Activated CD4-positive, alpha-beta T cell treated with anti-CD3 and anti-CD28 coated beads, Interleukin-10, Interleukin-2, amounts not matched to agents 100 ng/mL and 50 ng/mL, durations not matched to agents 16 hours and 8 hours (primary cell): ENCODE results near the gene CHIT1.
"Not testable (repeated sequence)": the region's sequence is repeated elsewhere in the genome, so short reads cannot be mapped to it uniquely, and the experiment has no call there.

Experiments used
- DNase-seq: peaks from one replicate; pipeline ENCODE4 v3.0.0-alpha.2; 2020

CHIT1 gene

DNA sequence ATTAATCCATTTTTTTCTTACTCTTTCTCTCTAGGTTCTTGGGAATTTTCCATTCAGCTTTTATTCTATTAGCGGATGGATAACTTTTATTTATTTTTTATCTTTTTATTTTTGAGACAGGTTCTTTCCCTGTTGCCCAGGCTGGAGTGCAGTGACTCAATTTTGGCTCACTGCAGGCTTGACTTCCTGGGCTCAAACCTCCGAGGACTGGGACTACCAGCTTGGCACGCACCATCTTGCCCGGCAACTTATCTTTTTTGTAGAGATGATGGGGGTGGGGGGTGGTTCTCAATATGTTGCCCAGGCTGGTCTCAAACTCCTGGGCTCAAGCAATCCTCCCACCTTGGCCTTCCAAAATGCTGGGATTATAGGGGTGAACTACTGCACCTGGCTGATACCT is 36.1 kb upstream of the CHIT1 start:
- DNase-seq: no peak

DNA sequence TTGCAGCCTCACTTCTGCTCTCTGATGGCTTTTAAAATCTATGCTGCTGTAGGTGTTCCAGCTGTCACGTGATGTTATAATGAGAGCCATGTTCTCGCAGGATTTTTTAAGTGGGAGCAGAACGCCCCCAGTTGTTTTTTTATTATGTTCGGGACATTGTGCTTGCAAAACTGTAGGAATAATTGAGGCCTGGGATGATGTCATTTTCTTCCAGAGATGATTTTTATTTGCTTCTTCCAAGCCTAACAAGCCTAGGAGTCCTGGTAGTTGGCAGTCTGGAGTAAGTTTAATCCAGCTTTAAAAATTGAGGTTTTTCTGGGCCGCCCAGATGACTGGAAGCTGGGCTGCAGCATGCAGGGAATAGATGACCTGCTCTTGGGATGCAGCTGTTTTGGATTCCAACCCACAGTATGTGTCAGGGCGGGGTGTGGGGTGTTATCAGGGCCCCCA is 34.6 kb upstream of the CHIT1 start:
- no peak for DNase-seq

- no peak for DNase-seq
These were observed 34.0 kb upstream of the CHIT1 start for GRCh38 chr1:203263496-203263895.

GRCh38 chr1:203256636-203257035 is 27.2 kb upstream of the CHIT1 start:
- DNase-seq: not testable (repeated sequence)

GRCh38 chr1:203254782-203255181 is 25.3 kb upstream of the CHIT1 start:
- DNase-seq: not testable (repeated sequence)

GRCh38 chr1:203252678-203253077 is 23.2 kb upstream of the CHIT1 start:
- DNase-seq: no peak

- no peak for DNase-seq
These were observed 22.0 kb upstream of the CHIT1 start for GRCh38 chr1:203251466-203251865.

DNA sequence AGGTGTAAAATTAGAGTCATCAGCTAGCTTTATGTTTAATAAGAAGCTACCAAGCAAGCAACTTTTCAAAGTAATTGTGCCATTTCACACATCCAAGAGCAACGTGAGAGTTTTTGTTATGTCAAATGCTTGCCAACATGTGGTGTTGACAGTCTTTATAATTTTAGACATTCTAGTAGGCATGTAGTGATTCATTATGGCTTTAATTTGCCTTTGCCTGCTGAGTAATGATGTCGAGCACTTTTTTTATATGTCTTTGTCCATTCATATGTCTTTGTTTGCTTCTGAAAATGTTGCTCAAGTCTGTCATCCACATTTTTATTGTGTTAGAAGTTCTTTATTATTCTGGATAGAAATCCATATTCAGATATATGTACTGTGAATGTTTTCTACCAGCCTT is 21.4 kb upstream of the CHIT1 start:
- DNase-seq: no peak

DNA sequence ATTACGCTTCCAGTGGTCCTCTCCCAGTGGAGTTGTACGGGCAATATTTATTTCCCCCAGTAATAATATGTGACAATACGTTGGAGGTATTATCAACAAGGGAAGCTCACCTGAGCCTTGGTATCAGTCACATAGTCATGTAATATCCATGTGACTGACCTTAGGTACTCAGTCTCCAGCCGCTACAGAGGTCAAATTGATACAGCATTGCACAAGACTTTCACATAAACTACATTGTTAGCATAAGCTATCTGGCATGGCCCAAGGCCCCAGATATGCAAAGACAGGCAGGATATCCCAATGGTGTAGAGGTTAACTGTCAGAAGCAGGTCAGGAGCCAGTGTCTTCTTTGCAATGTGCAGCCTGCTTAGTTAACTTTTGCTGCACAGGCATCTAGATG is 15.3 kb upstream of the CHIT1 start:
- DNase-seq: no peak

GRCh38 chr1:203241708-203242107 is 12.2 kb upstream of the CHIT1 start:
- not testable (repeated sequence) for DNase-seq

- DNase-seq: no peak
These were observed 10.2 kb upstream of the CHIT1 start for GRCh38 chr1:203239526-203240305.

GRCh38 chr1:203239081-203239480 is 9.6 kb upstream of the CHIT1 start:
- DNase-seq: no peak

DNA sequence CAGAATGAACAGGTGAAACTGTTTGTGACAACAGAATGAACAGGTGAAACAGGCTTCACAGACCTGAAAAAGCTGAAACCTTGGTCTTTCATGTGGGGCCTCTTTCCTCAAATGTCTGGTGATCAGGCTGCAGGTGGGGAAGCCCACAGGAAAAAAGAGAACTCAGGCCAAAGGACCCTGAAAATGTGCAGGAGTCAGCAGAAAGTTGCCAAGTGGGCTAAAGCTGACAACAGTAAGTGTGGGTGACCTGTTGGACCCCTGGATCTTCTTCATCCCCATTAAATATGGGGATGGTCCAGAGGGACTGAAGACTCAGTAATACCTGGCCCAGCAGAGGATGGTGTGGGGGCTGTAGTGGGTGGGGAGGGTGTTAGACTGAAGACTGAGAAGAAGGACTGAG is 9.1 kb upstream of the CHIT1 start:
- no peak for DNase-seq

DNA sequence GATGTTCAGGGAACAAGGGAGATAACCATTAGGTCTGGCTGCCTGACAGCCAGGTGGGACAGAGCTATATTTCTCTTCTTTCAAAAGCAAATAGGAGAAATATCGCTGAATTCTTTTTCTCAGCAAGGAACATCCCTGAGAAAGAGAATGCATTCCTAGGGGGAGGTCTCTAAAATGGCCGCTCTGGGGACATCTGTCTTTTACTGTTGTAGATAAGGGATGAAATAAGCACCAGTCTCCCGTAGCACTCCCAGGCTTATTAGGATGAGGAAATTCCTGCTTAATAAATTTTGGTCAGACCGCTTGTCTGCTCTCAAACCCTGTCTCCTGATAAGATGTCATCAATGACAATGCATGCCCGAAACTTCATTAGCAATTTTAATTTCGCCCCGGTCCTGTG is 5.4 kb upstream of the CHIT1 start:
- not testable (repeated sequence) for DNase-seq

DNA sequence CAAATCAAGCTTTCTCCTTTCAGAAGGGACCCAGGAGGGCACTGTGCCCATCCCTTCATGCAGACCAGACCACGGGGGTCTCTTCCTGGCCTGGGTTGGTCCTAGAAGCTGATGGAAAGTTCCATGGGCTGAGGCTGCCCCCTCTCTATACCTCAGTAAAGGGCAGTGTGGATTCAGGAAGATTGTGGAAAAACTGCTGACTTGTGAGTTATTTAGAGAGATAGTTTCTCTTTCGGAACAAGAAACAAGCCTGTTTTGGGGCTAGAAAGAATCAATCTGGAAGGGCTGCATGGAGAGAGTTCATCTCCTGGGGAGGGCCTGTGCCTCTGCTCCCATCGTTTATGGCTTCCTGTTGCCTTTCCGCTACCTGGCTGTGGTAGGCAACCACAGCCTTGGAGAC is 803 bp downstream of the CHIT1 start:
- no peak for DNase-seq

DNA sequence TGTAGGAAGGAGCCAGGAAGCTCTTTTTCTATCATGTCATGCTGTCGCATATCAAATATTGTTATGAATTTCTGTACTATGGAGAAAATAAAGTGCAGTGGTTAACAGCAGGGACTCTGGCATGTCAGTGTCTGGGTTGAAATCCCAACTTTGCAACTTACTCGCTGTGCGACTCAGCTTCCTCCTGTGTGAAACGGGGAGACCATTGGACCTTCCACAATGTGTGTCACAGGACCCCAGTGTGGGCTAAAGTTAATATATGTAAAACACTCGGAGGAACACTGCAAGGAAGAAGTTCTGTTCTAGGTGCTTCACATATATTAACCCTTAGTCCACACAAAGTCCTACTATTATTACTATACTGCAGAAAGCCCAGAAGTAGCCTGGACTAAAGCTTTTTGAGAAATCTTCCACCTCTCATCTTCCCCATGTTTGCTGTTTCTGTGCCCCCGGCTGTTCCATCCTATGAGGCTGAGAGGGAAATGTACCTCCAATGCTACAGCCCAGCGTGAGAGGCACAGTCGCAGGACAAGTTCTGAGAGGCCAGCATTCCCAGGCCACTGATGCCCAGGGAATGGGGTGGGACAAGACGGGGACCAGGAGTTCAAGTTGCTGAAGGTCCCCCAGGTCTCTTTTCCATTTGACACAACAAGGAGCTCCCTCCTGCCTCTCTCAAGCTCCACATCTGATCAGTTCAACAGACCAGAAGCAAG is 1.9 kb downstream of the CHIT1 start:
- DNase-seq: no peak

GRCh38 chr1:203225071-203225470 is 4.4 kb downstream of the CHIT1 start:
- DNase-seq: no peak

DNA sequence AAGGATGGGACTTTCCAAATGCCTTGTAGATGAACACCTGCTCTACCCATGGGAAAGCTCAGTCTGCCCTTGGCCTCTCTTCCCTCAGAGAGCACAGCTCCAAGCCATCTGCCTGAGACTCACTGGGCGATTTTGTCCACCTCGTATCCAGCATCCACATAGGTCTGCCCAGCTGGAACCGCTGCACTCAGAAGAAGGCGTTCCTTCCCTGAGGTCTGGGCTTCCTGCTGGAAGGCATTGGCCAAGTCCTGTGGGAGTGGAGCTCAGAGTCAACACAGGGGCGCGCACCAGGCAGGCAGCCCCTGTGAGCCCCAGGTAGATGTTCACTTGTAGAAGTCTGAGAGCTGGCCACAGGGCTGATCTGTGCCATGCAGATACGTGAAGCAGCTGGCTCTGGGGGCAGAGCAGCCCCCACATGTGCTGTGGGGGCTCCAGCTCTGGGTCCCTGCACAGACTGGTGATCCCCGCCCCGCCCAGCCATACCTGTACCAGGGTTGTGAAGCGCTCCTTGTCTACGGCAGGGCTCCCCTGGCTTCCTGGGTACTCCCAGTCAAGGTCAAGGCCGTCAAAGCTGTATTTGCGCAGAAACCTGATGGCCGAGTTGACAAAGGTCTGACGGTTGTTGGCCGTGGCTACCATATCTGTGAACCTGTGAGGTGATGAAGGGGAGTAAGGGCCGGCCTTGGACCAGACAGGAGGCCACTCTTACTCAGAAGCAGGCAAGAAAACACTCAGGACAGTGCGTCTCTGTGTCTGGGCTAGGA is 6.3 kb downstream of the CHIT1 start:
- DNase-seq: no peak

DNA sequence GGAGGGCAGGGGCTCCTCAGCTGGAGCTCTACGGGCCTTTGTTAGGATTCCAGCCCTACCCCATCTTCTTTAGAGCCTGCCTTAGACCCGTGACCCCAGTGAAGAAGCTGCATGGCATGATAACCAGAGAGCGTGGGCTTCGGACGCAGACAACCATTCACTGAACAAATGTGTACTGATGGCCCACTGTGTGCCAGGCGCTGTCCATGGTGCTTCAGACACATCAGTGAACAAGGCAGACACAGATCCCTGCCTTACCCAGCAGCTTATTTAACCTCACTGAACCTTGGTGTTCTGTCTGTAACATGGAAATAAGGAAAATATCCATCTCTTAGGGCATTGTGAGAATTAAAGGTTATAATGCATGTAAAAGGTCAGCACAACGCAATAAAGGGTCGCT is 9.5 kb downstream of the CHIT1 start:
- DNase-seq: no peak

GRCh38 chr1:203219171-203219570 is 10.3 kb downstream of the CHIT1 start:
- no peak for DNase-seq

GRCh38 chr1:203217668-203218067 is 11.8 kb downstream of the CHIT1 start:
- DNase-seq: no peak

DNA sequence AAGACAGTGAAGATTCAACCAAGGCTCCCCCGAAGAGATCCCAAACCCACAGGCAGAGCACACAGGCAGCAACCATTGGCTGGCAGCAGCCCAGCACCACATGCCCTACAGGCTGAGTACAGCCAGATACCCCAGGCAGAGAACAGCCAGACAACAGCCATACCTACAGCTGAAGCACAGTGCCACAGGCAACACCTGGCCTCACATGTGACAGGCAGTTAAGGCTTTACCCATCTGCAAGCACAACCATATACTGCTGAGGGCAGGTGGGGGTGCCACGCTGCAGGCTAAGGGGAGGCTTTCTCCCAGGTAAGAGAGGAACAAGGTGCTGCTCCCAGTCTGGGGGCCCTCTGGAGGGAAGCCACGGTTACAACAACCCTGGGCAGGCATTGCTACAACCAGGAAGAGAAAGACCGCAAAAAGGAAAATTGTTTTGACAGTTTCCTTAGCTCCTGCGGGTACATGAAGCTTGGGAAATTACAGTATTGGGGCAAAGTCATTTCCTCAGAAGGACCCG is 12.3 kb downstream of the CHIT1 start:
- DNase-seq: no peak
